Right lobe of liver (tissue), 4 donors: ENCODE measurements around the gene GBP3.

Experiments used
- CTCF ChIP-seq, 4 donors: fragments of 200-600 bp in 3 of 4; fragments of 450-650 bp in 1 of 4; IDR thresholded peaks; one replicate each; pipeline versions ENCODE4 v1.5.1 to v1.8.0; 2016 to 2022; ENCODE audit warnings: antibody characterized with exemption in 4 of 4, mild to moderate bottlenecking in 2 of 4
- POLR2A ChIP-seq: fragments of 450-650 bp; IDR thresholded peaks from one replicate; pipeline ENCODE4 v1.6.1; 2017; ENCODE audit warnings: antibody characterized with exemption, mild to moderate bottlenecking
- donor health status: DM: no; HTN: no; CAD: no.
- donor health status: DM: no; HTN: no; CAD: no.
- donor health status: DM: no; HTN: yes; CAD: no.

- TF ChIP-seq CTCF (IDR thresholded peaks at IDR 0.05) (no peak), POLR2A (no peak)
Observed at GRCh38 chr1:88980870-88981269, 41.8 kb downstream of the GBP3 start.
